ENCODE data around the gene GPR148. TPM values are rescaled to one million over a fixed set of nuclear protein-coding genes. Genes with fewer than 3 reads are reported as not detected.

The GPR148 gene
- total and polyA plus RNA-seq, 2 of the 8 experiments (the other 6 are each of a cell fraction or from before 2014, with no cell fraction given), result 0.05 TPM; not detected in 1

DNA sequence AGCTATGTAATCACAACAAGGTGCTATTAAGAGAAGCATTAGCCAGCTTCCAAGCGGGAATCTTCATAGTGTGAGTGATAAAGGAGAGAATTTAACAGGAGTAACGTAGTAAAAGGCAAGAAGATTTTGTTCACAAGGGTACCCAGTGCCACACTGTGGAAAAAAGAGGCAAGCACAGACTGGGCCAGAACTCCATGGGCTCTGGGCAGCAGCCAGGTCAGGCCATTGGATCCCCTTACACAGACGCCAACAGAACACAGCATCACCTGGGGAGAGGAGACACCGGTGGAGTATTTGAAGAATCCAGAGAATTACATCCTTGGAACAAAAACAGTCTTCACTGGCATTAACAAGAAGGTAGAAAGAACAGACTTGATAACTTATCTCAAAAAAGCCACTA lies 47.7 kb downstream of the GPR148 start:
- WGBS, 2 experiments (ENCODE audit: extremely low coverage in 1 of 2, insufficient coverage in 1 of 2, insufficient read length in 1 of 2, insufficient replicate concordance in 2 of 2, low coverage in 1 of 2, low lambda C conversion rate in 2 of 2, missing lambda C conversion rate in 1 of 2), result 65% methylated on average over 4 of the region's 4 CpGs; no CpG with 5 or more reads in 1 of the 2 experiments
- Histone ChIP-seq H2BK12ac (ENCODE audit: low read depth, low read length) (no peak overlapping the region), H4K91ac (replicated peaks; ENCODE audit: insufficient read length, low read length) (no peak overlapping the region), H3K56ac (replicated peaks; ENCODE audit: insufficient read length, low read depth, low read length) (no peak overlapping the region), H3K79me2 (ENCODE audit: control insufficient read depth in 1 of 2, insufficient read depth in 2 of 2, low read length in 2 of 2) (no peaks in the 10 kb centered on the region), H3K27ac (ENCODE audit: low read depth, low read length) (no peak overlapping the region), H2BK20ac (ENCODE audit: low read length) (no peak overlapping the region), H2BK120ac (replicated peaks; ENCODE audit: low read depth, low read length) (no peak overlapping the region), H4K5ac (ENCODE audit: insufficient read length, low read depth, low read length) (no peak overlapping the region), H3K4me3 (ENCODE audit: extremely low read depth in 1 of 4, insufficient read depth in 2 of 4, low read depth in 3 of 4, low read length in 4 of 4) (no peak overlapping the region), H4K20me1 (replicated peaks in 1 of 2; ENCODE audit: control insufficient read depth in 1 of 2, insufficient read depth in 2 of 2, low read length in 2 of 2) (no peaks in the 10 kb centered on the region), H3K9me3 (ENCODE audit: insufficient read depth in 2 of 2, low read depth in 1 of 2, low read length in 1 of 2) (no peaks in the 10 kb centered on the region; a peak in 1 of 4 replicates), H3K23ac (ENCODE audit: insufficient read length) (no peak overlapping the region), H3K4ac (replicated peaks; ENCODE audit: insufficient read length, low read depth, low read length) (no peak overlapping the region), H3K4me1 (replicated peaks in 1 of 4; ENCODE audit: control insufficient read depth in 3 of 4, insufficient read depth in 4 of 4, low read length in 3 of 4) (no peaks in the 10 kb centered on the region), H3K4me2 (ENCODE audit: insufficient read depth in 1 of 2, low read depth in 2 of 2, low read length in 2 of 2) (no peak overlapping the region), H3K18ac (ENCODE audit: extremely low read depth, low read length) (no peak overlapping the region), H2AFZ (ENCODE audit: low read length) (no peak overlapping the region), H3K27me3 (replicated peaks in 1 of 4; ENCODE audit: control insufficient read depth in 3 of 4, extremely low read depth in 1 of 4, insufficient read depth in 3 of 4, low read length in 3 of 4) (no peaks in the 10 kb centered on the region), H2BK5ac (ENCODE audit: low read depth, low read length) (no peak overlapping the region), H3K9ac (replicated peaks in 1 of 4; ENCODE audit: extremely low read depth in 1 of 4, low read depth in 3 of 4, low read length in 3 of 4) (no peak overlapping the region), H3K79me1 (ENCODE audit: low read depth, low read length) (no peaks in the 10 kb centered on the region), H2AK5ac (ENCODE audit: low read depth, low read length) (no peak overlapping the region), H2BK15ac (ENCODE audit: low read length) (no peak overlapping the region), H3K23me2 (ENCODE audit: low read depth, low read length) (no peaks in the 10 kb centered on the region), H4K8ac (ENCODE audit: extremely low read depth, insufficient read depth, low read length) (no peak overlapping the region), H3K36me3 (ENCODE audit: control insufficient read depth in 2 of 4, insufficient read depth in 4 of 4, low read length in 3 of 4) (no peaks in the 10 kb centered on the region), H3K14ac (ENCODE audit: insufficient read length) (no peak overlapping the region)
- CTCF ChIA-PET (ENCODE audit: partially characterized antibody), result interaction anchor here (0.8 to 1.9 kb wide), 4 partner anchors 20 to 96 kb away, joined by 3 to 4 read pairs (median 4); no protein-coding TSS in a partner anchor
- FAIRE-seq (no peak), DNase-seq (ENCODE audit: low read depth in 1 of 2, low spot score in 2 of 2) (no peak)
- POLR2A ChIA-PET (ENCODE audit: partially characterized antibody), result no interaction called here
- no peak for TF ChIP-seq TEAD4 (IDR thresholded peaks at IDR 0.05; ENCODE audit: low read depth, low read length)
- TF ChIP-seq, protein P1, sequence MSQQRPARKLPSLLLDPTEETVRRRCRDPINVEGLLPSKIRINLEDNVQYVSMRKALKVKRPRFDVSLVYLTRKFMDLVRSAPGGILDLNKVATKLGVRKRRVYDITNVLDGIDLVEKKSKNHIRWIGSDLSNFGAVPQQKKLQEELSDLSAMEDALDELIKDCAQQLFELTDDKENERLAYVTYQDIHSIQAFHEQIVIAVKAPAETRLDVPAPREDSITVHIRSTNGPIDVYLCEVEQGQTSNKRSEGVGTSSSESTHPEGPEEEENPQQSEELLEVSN (IDR thresholded peaks at IDR 0.05), result no peak
- TF ChIP-seq, protein P2, sequence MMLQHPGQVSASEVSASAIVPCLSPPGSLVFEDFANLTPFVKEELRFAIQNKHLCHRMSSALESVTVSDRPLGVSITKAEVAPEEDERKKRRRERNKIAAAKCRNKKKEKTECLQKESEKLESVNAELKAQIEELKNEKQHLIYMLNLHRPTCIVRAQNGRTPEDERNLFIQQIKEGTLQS (IDR thresholded peaks at IDR 0.05; ENCODE audit: insufficient read depth, low read depth, low read length), result no peak
- TF ChIP-seq RAD21 (IDR thresholded peaks at IDR 0.05 in 1 of 2, conservative IDR thresholded peaks at IDR 0.05 in 1 of 2; ENCODE audit: low read depth in 2 of 2, low read length in 2 of 2), result peak; percentile 62 to 66
- no peak for TF ChIP-seq SIX5 (IDR thresholded peaks at IDR 0.05; ENCODE audit: low read depth, low read length)
- TF ChIP-seq, protein P3, sequence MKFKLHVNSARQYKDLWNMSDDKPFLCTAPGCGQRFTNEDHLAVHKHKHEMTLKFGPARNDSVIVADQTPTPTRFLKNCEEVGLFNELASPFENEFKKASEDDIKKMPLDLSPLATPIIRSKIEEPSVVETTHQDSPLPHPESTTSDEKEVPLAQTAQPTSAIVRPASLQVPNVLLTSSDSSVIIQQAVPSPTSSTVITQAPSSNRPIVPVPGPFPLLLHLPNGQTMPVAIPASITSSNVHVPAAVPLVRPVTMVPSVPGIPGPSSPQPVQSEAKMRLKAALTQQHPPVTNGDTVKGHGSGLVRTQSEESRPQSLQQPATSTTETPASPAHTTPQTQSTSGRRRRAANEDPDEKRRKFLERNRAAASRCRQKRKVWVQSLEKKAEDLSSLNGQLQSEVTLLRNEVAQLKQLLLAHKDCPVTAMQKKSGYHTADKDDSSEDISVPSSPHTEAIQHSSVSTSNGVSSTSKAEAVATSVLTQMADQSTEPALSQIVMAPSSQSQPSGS (IDR thresholded peaks at IDR 0.05; ENCODE audit: low read length), result no peak
- TF ChIP-seq RFX5 (IDR thresholded peaks at IDR 0.05; ENCODE audit: borderline replicate concordance, low read depth, low read length), result no peak
- TF ChIP-seq TAF7 (optimal IDR thresholded peaks at IDR 0.05; ENCODE audit: borderline replicate concordance, low read depth, low read length), result no peak
- no peak for TF ChIP-seq CHD1 (IDR thresholded peaks at IDR 0.05; ENCODE audit: low read depth, low read length)
- no peak for TF ChIP-seq ASH2L (IDR thresholded peaks at IDR 0.05; ENCODE audit: low read length)

All from H1 (cell line).